HG03575 (cell line): ENCODE data around the gene PLXNA2.

Source experiments
- ATAC-seq: cut with Tn5 transposase; IDR thresholded peaks from one replicate; pipeline ENCODE4 v1.9.1; 2021; ENCODE audit not compliant: unreplicated experiment, insufficient number of reproducible peaks, low FRiP score; ENCODE audit errors: extremely low read depth

Gene PLXNA2

GRCh38 chr1:208269338-208269666 lies 25.1 kb upstream of the PLXNA2 start:
- no peak for ATAC-seq

GRCh38 chr1:208268541-208269337 lies 24.6 kb upstream of the PLXNA2 start:
- no peak for ATAC-seq

- no peak for ATAC-seq
Observed at GRCh38 chr1:208265525-208265924, 21.3 kb upstream of the PLXNA2 start.

GRCh38 chr1:208265122-208265469 lies 20.9 kb upstream of the PLXNA2 start:
- no peak for ATAC-seq

GRCh38 chr1:208264469-208265121 lies 20.4 kb upstream of the PLXNA2 start:
- ATAC-seq, result no peak

- no peak for ATAC-seq
Observed at GRCh38 chr1:208261874-208262273, 17.7 kb upstream of the PLXNA2 start.

- no peak for ATAC-seq
Observed at GRCh38 chr1:208258277-208258676, 14.1 kb upstream of the PLXNA2 start.

- ATAC-seq, result no peak
Observed at GRCh38 chr1:208257351-208257750, 13.2 kb upstream of the PLXNA2 start.

GRCh38 chr1:208256556-208256955 lies 12.4 kb upstream of the PLXNA2 start:
- no peak for ATAC-seq

- no peak for ATAC-seq
Observed at GRCh38 chr1:208256091-208256490, 11.9 kb upstream of the PLXNA2 start.

GRCh38 chr1:208254862-208255261 lies 10.7 kb upstream of the PLXNA2 start:
- no peak for ATAC-seq

GRCh38 chr1:208254376-208254775 lies 10.2 kb upstream of the PLXNA2 start:
- no peak for ATAC-seq

GRCh38 chr1:208252836-208253576 lies 8.8 kb upstream of the PLXNA2 start:
- ATAC-seq, result no peak

- no peak for ATAC-seq
Observed at GRCh38 chr1:208251911-208252835, 8.0 kb upstream of the PLXNA2 start.

GRCh38 chr1:208251015-208251414 lies 6.8 kb upstream of the PLXNA2 start:
- ATAC-seq, result no peak

GRCh38 chr1:208250613-208251012 lies 6.4 kb upstream of the PLXNA2 start:
- ATAC-seq, result no peak

GRCh38 chr1:208248991-208249696 lies 5.0 kb upstream of the PLXNA2 start:
- no peak for ATAC-seq

GRCh38 chr1:208248307-208248801 lies 4.2 kb upstream of the PLXNA2 start:
- no peak for ATAC-seq
